ENCODE measurements around the gene TTC23.

The TTC23 gene

DNA sequence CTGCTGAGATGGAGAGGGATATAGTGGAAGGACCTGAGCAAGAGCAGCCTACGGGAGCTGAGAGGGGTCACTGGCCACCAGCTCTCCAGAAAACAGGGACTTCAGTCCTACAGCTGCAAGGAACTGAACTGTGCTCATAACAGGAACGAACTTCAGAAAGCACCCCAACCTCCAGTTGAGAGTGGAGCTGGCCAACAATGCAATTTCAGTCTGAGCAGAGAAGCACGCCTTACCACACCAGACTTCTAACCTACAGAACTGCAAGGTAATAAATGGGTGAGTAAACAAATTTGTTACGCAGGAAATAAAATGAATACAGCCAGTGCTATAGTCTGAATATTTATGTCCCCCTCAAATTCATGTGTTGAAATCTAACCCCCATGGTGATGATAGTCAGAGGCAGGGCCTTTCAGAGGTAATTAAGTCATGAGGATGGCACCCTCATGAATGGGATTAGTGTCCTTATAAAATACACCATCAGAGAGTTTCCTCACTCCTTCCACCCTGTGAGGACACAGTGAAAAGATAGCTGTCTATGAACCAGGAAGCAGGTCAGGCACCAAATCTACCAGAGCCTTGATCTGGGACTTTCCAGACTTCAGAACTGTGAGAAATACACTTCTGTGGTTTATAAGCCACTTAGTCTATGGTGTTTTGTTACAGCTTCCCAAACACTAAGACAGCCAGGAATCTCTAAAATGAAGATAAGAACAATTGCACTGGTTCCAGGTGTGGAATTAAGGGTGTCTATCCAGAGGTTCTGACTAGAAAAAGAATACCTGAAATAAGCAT is 85.9 kb downstream of the TTC23 start:
- DNase-seq = no peak

DNA sequence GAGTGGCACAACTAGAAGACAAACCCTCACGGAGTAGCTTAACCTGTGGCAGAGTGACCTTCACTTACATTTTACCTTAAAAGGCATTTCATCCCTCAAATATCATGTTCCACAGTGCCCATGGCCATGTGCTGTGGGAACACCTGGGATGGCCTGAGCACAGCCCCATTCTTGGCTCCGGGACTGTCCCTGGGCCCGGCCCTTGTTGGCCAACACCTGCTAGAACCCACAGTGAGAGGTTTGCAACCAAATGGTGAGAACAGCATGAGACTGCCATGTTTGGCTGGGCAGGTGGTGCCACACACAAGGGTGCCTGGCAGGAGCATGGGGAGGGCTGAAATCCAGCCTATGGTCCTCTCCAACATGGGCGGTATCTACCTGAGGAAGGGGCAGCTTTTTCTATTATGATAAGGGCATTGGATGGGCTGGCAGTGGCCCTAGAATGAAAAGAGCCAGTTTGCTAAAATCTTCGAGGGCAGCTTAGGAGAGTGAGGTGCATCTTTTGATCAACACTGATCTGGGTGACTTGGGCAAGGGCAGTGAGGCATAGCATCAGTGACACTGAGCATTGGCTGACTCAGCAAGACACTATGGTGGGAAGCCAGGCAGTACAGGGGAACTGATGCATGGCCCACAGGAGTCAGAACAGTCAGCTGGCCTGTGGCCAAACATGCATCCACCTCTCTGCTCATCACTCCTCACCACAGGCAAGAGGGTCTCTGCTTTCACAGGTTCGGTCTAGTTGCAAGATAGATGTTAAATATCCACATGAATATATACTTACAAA is 90.6 kb downstream of the TTC23 start:
- DNase-seq = no peak

DNA sequence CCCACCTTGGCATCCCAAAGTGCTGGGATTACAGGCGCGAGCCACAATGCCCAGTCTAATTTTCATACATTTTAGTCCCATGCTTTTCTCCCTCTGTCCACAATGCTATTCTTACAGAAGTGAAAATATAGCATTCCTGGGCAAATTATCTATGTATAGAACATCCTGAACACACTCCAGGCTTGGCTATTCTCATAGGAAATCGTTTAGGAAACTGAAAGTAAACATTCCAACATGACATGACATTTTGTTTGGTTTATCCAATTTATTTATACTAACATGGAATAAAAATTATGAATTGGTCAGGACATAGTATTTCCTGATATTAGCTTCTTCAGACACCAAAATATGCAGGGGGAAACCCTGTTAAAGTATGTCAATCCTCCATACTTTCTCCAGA is 91.9 kb downstream of the TTC23 start:
- DNase-seq = no peak

DNA sequence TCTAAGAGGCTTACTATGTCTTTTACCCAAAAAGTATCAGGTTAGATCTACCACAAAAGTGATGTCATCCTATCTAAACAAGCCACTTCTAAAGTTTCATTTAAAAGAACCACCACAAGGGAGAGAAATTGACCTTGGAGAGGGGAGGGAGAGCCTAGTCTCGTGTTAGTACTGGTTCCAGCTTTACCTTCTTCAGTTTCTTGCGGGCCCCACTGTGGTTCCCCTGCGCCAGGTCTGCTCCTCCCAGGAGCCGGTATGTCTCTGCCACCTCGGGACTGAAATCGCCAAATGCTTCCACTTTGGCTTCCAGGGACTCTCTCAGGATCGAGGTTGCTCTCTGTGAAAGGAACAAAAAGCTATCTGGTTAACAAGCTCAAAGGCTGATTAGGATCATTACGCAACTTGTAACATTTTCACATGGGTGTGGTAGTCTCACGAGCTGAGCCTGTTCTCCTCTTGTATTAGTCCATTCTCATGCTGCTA is 93.4 kb downstream of the TTC23 start:
- DNase-seq = no peak

DNA sequence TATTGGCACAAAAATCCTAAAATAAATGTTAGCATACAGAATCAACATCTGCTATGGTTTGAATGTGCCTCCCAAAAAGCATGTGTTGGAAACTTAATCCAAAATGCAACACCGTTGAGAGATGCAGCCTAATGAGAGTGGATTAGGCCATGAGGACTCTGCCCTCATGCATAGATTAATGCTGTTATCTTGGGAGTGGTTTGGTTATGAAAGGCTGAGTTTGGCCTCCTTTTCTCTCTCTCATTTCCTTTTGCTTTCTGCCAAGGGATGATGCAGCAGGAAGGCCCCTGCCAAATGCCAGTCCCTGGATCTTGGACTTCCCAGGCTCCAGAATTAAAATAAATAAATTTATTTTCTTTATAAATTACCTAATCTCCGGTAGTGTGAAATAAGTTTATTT is 95.1 kb downstream of the TTC23 start:
- no peak for DNase-seq

DNA sequence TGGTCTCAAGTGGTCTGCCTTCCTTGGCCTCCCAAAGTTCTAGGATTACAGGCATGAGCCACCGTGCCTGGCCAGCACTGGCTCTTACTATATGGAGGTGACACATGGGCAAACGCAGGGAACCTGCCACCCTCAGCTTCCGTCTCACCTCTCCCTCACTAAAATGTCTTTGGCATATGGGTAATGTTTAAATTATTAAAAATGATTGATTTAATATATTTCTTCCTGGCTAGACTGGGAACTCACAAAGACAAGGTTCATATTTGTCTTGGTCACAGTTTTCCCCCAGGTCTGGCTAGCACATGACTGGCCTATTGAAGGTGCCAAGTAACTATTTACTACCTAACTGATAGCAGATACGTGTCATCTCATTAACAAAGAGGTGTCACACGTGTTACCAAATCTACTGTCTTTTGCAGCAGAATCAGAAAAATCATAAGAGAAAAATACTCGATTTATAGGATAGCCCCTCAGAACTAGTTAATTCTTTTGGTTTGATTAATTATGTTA is 96.3 kb downstream of the TTC23 start:
- no peak for DNase-seq

DNA sequence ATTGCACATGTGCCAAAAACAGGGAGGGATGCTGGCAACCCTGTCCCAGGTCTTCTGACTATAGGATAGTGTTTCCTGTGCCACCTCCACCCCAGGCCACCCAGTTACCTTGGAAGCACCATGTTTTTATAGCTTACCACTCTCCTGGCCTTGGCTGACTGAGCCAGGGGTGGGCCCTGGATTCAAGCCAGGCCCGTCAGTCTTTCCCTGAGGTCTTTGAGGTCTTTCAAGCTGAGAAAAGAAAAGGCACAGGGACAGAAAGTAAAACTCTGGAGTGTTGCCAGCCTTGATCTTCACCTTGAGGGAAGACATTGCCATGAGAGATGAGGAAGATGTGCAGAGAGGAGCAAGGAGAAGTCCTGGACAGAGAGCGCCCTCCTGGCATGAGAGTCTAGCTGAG is 98.2 kb downstream of the TTC23 start:
- DNase-seq = no peak

DNA sequence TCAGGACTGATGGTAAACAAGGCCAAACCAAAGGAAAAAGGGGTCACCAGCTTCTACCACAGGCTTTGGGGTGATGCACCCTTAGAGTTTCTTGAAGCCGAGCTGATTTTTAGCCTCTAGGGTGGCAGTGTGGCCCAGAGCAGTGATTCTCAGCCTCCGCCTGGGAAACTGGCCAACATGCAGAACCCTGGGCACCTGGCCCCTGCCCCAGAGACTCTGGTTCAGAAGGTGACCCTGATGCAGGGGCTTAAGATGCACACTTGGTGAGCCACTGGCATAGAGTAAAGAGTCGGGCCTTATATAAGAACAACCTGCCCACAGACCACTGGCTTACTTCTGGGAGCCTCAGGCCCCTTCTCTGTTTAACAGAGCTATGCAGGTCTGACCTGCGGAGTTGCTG is 100.0 kb downstream of the TTC23 start:
- no peak for DNase-seq

DNA sequence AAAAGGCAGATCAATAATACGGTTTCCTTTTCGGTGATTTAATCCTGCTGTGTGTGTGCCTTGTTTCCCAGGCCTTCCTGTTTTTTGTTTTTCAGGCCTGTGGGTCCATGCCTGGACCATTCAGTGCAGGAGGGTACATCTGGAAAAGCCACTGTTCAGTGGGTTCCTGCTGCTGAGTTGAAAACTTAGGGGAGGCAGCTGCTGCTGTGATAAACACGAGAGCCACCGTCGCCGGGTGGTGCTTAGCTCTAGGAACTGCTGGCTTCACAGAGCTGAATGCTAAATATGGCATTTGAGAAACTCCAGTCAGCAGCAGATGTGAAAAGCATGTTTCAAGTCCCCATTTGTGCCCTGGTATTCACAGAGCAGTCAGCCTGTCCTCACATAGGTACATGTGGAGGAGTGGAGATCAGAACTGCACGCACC is 100.5 kb downstream of the TTC23 start:
- DNase-seq = no peak

DNA sequence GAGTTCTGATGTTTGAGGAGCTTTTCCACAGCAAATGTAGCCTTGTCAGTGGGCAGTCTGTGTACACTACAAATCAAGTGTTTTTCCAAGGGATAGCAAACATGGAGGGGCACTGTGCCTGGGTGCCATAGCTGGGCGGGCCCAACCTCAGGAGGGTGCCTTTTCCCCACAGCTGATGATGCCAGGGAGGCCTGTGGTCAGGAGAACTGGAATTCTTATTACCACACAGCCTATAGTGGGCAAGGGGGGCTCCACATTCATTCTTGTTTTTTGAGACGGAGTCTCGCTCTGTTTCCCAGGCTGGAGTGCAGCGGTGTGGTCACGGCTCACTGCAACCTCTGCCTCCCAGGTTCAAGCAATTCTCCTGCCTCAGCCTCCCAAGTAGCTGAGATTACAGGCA is 102.7 kb downstream of the TTC23 start:
- DNase-seq = no peak

DNA sequence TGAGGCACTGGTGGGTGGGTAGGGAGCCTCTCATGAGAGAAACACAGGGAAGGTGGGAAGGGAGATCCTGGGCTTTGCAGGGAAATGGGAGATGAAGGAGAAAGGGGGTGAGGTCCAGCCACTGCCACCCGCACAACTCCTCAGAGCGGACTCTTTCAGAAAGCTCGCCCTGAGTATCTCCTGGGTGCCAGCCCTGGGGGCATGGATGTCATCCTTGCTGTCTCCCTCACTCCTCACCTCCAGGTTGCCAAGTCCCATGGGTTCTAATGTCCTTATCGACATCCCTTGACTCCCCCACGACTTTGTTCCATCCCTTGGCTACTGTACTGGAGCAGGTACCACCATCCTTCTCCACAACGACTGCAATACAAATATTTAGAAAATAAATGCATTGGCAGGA is 103.6 kb downstream of the TTC23 start:
- no peak for DNase-seq

DNA sequence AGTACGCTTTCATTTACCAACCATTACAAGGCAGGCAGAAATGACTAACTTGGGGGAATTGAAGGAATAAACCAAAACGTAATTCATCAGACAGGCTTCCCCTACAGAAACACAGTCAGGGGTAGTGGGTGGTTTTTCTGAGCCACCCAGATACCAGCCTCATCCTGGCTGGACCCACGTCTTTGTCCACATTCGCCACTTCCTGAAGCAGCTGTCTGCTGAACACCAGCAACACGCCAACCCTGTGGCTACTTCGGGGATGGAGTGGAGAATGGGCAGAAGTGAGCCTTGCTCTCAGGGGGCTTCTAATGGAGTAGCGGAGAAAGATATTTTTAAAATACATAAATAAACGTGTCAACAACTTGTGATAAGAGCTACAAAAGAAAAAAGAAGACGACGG is 104.4 kb downstream of the TTC23 start:
- no peak for DNase-seq

DNA sequence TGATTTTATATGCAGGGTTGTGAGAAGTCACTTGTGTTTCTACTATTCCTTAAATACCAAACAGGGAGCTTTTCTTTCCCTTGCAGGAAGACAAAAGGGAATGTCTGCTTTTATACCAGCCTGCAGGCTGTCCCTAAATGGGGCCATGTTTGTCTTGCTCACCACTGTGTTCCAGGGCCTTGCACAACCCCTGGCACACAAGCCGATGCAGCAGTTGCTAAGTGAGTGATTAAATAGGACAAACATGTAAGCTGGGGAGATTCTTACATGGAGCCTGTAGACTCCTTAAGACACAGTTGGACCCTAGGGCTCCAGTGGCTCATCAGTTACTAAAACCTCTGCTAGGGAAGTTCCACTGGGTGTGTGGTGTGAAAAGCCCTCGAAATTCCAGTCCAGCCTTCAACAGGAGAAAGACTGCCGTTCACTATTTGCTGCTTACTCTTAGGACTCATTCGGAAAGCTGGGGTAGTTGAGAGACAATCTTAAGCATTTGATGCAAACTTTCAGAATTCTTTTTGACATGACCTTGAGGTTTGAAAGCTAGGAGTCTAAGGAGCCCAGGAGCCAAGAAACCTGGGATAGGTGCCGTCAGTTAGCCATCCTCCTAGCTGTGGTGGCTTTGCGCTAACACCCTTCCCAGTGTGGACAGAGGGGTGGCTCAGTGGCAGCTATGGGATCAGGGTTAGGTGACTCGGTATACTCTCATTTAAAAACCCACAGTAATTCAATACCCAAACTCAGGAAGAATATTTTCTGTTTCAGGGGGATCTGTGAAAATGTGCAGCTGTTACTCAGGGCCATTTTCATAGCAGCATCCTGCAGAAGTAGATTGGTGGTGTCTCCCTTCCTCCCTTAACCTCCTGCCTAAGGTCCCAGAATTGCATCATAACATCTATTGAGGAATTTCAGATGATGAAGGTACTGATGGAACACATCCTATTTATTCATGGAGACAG is 105.4 kb downstream of the TTC23 start:
- DNase-seq = no peak

DNA sequence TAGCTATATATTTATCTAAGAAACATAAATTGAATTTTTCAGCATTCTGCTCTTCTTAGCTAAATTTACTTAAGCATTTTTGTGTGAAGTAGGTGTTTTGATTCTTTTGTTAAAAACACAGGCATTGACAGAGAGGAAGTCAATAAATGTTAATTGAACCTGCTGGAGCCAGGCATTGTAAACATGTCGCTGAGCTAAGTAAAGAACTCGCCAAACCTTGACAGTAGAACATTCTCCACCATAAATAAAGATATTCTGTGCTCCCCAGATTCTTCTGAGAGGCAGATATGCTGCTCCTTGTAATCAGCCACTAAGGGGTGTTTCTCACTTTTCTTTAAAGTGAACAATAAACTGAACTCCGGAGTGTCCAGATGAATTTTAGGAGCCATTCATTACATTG is 106.1 kb downstream of the TTC23 start:
- DNase-seq = no peak

DNA sequence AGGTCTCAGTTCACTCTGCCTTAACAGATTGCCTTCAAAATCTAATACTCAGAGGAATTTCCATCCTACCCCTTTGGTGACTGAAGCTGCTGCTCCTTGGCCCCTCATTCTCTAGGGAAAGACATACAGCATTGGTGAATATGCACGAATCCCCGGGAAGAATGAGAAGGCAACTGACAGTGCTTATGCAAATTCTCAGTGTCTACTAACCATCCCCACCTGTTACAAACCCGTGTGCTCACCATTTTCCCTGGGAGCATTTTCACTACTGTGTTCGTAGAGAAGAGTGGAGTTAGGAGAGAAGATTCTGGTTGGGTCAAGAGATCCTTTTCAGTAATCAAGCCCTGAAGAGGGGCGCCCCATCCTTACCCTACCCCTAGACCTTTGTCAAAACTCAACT is 106.8 kb downstream of the TTC23 start:
- DNase-seq = no peak

DNA sequence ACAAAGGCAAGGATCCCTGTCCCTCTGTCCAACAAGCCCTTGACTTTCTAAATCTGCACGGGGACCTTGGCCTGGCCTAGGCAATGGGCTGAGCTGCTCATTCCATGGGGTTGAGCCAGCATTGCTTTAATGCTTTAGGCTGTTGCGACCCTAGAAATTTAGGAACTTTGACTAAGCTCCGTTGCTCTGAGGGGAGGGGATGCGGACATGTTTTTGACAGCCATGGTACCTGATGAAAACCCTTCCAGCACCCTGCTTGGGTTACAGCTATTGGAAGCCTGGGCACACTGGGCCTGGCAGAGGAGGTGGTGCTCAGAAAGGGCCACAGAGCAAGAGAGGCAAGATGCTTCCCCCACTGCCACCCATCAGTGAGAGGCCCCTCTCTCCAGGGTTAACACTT is 107.4 kb downstream of the TTC23 start:
- no peak for DNase-seq

DNA sequence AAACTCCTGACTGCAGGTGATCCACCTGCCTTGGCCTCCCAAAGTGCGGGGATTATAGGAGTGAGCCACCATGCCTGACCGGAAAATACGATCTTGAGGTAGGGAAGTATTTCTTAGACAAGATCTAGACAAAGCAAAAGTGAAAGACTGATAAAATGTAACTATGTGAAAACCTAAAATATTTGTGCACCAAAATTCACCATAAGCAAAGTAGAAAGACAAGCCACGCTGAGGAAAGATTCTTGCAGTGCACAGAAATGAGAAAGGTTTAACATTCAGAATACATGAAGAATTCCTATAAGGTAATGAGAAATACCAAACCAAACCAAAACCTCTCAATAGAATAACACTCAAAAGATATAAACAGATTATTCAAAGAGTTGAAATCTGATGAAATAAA is 108.8 kb downstream of the TTC23 start:
- no peak for DNase-seq

DNA sequence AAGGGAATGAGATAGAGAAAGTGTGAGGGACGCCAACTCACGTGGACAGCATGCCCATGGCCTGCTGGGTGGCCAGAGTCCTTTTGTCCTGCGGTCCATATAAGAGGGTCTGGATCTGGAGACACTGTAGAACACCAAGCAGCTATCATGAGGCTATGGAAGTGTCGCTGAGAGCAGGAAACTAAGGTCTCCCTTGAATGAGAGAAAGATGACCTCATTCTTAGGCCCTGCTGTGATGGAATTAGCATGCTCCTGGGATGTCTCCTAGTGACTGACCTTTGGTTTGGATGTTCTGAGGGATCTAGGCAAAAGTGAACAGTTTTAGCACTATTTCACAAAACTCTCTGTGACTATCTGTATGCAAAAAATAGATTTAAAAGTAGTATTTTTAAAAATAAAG is 110.1 kb downstream of the TTC23 start:
- no peak for DNase-seq

DNA sequence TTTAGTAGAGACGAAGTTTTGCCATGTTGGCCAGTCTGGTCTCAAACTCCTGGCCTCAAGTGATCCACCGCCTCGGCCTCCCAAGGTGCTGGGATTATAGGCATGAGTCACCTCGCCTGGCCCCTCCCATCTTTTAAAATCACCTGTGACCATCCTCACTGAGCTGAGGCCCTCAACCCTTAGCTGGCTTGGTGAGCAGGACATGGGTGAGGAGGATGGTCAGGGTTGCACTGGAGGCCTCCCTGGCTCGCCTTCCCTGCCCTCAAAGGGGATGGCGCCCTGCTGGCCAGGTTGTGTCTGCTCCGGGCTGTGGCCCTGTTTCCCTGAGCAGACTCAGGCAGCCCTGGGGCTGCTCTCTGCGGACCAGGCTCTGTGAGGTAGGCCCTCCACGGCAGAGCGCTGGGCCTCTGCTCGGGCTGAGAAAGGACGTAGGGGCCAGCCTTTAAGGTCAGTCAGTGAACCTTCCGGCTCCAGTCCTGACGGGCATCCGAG is 110.8 kb downstream of the TTC23 start:
- DNase-seq = no peak

DNA sequence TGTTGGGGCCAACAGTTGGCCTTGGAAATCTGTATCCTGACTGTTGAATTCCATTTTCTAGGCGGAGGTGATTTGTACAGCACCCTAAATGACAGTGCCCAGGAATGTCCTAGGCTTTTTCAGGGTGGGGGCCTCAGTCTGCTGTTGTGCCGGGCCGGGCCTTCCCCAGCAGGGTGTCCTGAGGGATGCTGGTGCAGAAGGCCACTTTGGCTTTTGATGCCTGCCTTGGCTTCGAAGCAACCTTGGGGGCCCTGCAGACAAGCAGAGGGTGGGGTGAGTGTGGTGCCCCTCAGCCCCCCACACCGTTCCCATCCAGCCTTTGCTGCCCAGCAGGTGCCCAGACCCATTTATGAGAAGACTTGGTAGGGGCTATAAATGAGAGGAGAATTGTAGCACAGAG is 111.5 kb downstream of the TTC23 start:
- no peak for DNase-seq

DNA sequence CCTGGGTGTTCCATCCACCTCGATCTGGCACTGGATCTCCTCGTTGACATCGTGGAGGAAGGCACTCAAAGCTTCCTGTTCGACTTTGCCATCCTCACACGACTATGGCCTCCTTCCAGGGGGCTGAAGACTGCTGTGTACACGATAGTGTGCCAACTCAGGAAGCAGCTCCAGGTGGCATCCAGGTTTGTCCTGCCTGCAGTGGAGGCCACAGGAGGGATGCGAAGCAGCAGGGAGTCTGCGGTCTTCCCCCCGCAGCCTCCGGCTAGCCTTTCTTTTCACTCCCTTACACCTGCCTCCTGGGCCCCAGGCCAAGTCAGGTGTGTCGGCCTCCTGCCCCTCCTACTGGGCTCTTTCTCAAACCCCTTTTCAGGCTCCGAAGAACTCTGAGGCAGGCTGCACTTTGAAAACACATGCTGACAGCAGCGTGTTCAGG is 112.3 kb downstream of the TTC23 start:
- DNase-seq = no peak

DNA sequence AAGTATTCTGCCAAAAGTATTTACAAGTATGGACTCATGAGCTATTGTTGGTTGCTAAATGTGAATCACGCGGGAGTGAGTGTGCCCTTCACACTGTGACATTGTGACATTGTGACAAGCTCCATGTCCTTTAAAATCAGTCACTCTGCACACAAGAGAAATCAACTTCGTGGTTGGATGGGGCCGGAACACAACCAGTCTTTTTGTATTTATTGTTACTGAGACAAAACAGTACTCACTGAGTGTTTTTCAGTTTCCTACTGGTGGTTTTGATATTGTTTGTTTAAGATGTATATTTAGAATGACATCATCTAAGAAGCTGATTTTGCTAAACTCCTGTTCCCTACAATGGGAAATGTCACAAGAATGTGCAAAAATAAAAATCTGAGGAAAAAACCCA is 114.2 kb downstream of the TTC23 start:
- DNase-seq = no peak

DNA sequence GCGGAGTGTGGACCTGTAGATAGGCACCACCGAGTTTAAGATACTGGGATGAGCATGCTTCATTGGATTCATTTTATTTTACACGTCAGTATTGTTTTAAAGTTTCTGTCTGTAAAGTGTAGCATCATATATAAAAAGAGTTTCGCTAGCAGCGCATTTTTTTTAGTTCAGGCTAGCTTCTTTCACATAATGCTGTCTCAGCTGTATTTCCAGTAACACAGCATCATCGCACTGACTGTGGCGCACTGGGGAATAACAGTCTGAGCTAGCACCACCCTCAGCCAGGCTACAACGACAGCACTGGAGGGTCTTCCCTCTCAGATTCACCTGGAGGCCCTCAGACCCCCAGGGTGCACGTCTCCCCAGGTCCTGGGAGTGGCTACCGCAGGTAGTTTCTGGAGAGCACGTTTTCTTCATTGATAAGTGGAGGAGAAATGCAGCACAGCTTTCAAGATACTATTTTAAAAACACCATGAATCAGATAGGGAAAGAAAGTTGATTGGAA is 115.0 kb downstream of the TTC23 start:
- no peak for DNase-seq

All from fibroblast of upper back skin (primary cell).